ENCODE results near the gene SYMPK. TPM values are rescaled to one million over a fixed set of nuclear protein-coding genes. Genes with fewer than 3 reads are reported as not detected.
"Not testable (repeated sequence)": the region's sequence is repeated elsewhere in the genome, so short reads cannot be mapped to it uniquely, and the experiment has no call there.

Gene SYMPK
- total RNA-seq, 1 donor from 2014 or later = 32.7 TPM

- no peak for DNase-seq
Observed at GRCh38 chr19:45801603-45802175, 61.3 kb downstream of the SYMPK start.

- DNase-seq = no peak
Observed at GRCh38 chr19:45800070-45800553, 62.8 kb downstream of the SYMPK start.

- DNase-seq = not testable (repeated sequence)
Observed at GRCh38 chr19:45799541-45799940, 63.4 kb downstream of the SYMPK start.

- DNase-seq = peak; percentile 78
Observed at GRCh38 chr19:45798995-45799517, 63.9 kb downstream of the SYMPK start.

DNA sequence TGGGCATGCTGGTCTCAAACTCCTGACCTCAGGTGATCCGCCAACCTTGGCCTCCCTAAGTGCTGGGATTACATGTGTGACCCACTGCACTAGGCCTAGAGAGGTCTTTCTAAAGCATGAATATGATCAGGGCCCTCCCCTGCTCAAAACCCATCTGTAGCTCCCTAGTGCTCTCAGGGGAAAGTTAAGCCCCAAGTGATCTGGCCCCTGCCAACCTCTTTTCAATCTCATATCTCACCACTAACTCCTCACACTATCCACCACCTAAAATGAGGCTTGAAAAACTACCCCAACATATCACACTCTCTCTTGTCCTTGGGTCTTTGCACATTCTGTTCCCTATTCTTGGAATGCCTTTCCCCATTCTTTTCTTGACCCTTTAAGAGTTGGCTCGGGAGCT lies 68.3 kb downstream of the SYMPK start:
- DNase-seq = no peak

DNA sequence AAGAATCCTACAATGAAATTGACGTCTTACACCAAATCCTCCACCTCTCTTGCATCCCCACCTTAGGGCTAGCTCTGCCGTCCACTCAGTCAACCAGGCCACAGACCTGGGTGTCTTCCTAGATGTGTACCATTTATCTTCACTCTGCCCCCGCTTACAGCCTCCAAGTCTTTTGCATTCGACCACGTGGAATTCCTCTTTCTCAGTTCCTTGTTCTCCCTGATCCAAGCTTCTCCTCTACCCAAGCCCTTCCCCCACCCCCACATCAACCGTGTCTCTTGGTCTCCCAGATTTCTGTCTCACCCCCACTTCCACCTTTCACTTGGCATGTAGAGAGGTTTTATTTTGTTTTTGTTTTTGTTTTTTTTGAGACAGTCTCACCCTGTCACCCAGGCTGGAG lies 69.1 kb downstream of the SYMPK start:
- no peak for DNase-seq

DNA sequence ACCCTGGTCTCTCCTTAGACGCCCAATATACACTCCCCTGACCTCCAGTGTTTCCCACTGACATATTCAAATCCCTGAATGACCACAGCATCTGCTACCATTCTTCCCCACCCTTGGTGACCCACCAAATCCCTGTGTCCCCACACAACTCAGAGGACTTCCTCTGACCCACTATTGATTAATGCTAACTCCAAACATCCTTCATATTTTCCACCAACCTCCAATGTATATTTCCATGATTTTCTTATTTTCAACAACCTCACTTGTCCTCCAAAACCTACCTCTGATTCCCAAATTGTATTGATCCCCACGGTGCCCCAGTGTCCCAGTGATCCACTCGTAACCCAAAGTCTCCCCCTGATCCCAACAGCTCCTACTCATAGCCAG lies 69.8 kb downstream of the SYMPK start:
- no peak for DNase-seq

DNA sequence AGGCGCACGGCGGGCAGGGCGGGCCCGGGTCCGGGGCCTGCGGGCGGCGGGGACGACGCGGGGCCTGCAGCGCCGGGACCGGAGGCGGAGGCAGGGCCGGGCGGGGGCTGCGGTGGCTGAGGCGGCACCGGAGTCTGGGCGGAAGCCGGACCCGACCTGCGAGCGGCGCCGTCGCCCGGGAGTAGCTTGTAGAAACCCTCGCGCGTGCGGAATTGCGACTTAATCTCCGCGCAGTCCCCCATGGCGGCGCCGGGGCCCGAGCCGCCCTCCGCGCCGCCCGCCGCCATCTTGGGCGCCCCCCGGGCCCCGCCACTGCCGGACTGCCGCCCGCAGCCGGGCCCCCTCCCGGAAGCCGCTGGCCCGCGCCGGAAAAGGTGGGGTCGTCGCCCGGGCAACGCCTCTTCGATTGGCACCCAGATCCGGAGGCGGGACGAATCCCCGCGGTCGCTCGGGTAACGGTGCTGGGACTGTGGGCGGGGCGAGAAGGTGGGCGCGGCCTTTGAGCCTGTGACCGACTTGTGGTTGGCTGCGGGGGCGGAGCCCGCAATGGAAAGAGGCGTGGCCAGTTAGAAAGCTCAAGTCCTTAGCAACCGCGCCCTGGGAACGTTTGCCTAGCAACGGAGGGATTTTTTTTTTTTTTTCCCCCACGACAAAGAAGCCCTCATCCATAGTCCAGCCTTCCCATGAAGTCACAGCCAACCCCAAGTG lies 70.3 kb downstream of the SYMPK start, which contains the start of gene DMWD:
TSS of gene DMWD (minus strand) at position 376 of the 708 bp plus-strand sequence. CDS start at position 287, 89 bp downstream.
- peak; percentile 99 for DNase-seq

GRCh38 chr19:45791744-45792469 lies 71.0 kb downstream of the SYMPK start:
- DNase-seq = peak; percentile 39

DNA sequence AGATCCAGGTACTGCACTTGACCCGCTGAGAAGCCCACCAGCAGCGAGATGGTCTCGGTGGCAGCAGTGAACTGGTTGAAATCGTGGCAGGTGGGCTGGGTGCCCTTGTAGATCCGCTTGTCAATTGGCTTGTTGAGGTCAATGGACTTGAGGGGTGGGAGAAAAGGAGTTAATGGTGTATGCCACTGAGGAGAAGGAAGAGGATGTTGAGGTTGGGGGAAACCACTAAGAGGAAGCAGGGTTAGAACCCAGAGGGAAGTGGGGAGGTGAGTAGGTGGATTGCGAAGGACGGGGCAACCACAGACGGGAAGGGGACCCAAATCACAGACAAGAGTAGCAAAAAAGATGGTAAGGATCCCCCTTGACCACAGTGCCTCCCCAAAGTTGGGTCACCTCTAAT lies 72.0 kb downstream of the SYMPK start:
- no peak for DNase-seq

DNA sequence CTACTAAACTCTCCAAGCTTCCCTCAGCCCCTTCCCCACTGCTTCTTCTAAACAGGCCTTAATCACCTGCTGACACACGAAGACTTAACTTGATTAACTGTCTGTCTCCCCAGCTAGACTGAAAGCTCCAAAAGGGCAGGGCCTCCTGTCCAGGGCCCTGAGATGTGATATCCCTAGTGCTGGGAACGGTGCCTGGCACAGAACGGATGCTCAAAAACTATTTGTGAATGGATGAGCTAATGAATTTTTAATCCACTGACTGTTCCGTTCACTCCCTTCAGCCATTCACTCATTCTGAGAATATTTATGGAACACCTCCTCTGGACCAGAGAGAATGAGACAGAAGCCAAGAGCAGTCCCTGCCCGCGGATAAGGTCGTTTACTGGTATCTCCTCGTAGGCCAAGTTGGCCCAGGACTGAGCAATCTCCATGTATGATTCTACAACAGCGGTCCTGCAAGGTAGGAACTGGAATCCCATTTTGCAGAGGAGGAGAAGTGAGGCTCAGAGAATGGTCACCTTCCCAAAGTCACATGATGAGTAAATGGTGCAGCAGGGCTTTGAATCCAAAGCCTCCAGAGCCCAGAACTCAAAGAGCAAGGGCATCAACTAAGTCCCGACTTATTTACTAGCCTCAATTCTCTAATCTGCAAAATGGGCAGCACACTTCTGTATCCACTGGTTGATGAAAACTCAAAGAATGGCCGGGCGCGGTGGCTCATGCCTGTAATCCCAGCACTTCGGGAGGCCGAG lies 73.7 kb downstream of the SYMPK start:
- no peak for DNase-seq

GRCh38 chr19:45786533-45786894 lies 76.4 kb downstream of the SYMPK start:
- no peak for DNase-seq

- no peak for DNase-seq
Observed at GRCh38 chr19:45785781-45786532, 77.0 kb downstream of the SYMPK start.

DNA sequence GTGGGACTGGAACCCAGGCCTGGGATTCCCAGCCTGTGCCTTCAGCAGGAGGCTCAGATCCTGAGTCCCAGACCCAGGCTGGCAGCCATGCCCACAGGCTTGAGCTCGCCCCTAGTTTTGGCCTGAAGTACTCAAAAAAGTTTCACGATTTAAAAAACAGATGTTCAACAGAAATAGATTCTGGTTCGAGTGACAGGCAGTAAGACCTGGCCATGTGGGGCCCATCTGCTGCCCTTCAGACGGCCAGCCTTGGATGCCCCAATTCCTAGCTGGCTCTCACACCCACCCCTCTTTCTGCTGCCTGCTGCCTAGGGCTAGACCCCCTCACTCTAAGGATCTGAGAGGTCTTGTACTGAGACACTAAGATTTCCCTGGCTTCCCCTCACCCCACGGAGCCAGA lies 77.8 kb downstream of the SYMPK start:
- no peak for DNase-seq

GRCh38 chr19:45784096-45784495 lies 78.9 kb downstream of the SYMPK start:
- DNase-seq = no peak

DNA sequence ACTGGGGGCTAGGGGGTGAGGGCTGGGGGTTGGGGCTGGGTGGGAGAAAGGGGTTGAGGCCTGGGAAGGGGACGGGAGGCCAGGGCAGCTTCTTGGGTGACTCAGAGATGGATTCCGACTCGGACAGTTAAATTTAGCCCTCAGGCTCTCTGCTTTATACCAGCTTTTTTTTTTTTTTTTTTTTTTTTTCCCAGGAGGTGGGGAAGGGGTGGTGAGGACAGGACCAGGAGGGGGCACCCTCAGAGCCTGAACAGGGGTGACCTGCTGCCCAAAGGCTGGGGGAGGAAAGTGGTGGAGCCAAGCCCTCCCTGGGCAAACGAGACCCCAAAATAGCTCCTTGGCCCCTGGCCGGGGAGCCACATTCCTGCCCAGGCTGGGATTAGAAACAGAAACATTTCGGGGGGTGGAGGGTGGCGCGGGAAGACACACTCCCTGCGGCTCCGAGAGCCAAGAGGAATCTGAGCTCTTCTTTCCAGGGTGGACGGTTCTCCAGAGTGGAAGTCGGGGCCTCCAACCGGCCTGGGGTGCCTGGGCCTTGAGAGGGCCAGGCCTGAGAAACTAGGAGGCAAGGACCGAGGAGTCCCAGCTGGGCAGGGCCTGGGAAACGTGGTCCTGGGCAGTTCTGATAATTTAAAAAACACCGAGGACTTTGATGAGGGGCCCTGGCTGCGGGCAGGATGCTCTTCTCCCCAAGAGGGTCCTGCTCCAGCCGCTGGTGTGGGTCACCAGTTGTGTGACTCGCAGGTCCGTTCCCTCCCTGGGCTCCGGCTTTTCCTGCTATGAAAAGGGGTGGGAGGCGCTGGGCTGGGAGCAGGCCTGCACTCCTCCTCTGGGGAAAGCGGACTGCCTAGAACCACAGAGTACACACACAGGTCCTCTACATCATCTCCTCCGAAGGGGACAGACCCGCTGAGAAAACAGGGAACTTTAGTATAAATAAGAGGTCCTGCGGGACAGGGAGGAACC lies 79.8 kb downstream of the SYMPK start:
- no peak for DNase-seq

- DNase-seq = no peak
Observed at GRCh38 chr19:45782162-45782691, 80.7 kb downstream of the SYMPK start, which contains the start of gene DMPK. Gene DMPK, minus strand, starts transcription at chr19:45782490. Its CDS starts 138 bp downstream, at chr19:45782352.

DNA sequence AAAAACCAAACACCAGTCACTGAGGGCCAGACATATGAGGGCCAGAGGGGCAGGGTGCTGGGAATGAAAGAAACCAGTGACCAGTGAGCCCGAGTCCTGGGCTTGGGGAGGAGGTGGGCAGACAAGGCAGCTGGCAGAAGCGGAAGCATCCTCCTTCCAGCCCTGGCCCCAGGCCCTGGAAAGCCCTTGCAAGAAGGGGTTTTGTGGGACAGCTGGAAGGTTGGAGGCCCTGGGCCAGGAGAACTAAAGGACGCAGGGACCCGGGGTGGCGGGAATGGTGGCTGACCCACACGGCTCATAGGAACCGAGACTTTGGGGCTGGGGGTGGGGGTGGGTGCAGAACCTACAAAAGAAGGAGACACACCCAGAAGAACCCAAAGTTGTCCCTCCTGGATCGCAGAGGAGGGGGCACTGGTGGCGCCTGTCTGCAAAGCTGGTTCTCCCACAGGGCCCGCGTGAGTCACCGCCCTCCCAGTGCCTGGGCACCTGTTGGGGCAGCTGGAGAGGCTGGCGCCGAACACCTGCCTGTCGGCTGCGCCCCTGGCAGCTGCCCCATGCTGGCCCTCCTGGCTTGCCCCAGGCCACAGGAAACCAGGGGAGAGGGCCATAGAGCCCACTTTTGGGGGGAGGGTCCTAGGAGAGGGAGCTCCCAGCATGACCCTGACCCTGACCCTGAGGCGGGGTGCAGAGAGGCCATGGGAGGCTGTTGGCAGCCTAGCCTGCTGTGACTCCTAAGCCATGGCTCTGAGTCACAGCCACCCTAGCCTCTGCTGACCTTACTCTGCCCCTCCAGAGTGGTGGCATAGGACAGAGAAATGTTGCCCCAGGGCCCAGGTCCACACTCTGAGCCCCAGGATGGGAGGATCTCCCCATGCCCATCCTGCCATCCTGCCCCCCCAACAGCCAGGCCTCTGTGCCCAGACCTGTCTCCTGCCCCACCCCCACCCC lies 81.5 kb downstream of the SYMPK start:
- DNase-seq = no peak
